Mammary epithelial cell (primary cell): ENCODE data around the gene CLEC3B.

Experiments
- EZH2 ChIP-seq: IDR thresholded peaks from 2 replicates; pipeline ENCODE4 v1.6.1; 2012; ENCODE audit warnings: low read length, inconsistent platforms, borderline replicate concordance
- TF ChIP-seq, protein P1 (sequence below), 2 donors: IDR thresholded peaks in 1 of 2; conservative IDR thresholded peaks in 1 of 2; 2 replicates each; pipeline ENCODE4 v1.5.1; 2011 to 2012; ENCODE audit warnings: inconsistent platforms in 2 of 2, low read length in 2 of 2, mild to moderate bottlenecking in 2 of 2, control low read depth in 1 of 2, low read depth in 1 of 2; ENCODE audit not compliant: insufficient read depth in 1 of 2; ENCODE audit errors: extremely low read depth in 1 of 2

DNA sequence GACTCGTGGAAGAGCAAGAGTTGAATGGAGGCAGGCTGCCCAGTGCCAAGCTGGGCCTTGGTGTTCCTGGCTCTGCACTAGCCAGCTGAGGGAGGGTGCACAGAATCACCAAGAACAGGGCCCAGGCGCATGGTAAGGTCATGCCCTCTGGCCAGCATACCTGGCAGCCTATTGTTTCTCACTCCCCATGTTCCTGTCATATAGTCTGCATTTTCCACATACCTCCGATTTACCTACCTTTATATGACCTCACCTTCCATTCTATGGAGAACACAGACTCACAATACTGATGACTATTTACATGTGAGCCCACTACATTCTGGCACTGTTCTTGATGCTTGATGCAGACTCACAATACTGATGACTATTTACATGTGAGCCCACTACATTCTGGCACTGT is 5.4 kb downstream of the CLEC3B start:
- TF ChIP-seq, protein P1, sequence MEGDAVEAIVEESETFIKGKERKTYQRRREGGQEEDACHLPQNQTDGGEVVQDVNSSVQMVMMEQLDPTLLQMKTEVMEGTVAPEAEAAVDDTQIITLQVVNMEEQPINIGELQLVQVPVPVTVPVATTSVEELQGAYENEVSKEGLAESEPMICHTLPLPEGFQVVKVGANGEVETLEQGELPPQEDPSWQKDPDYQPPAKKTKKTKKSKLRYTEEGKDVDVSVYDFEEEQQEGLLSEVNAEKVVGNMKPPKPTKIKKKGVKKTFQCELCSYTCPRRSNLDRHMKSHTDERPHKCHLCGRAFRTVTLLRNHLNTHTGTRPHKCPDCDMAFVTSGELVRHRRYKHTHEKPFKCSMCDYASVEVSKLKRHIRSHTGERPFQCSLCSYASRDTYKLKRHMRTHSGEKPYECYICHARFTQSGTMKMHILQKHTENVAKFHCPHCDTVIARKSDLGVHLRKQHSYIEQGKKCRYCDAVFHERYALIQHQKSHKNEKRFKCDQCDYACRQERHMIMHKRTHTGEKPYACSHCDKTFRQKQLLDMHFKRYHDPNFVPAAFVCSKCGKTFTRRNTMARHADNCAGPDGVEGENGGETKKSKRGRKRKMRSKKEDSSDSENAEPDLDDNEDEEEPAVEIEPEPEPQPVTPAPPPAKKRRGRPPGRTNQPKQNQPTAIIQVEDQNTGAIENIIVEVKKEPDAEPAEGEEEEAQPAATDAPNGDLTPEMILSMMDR (conservative IDR thresholded peaks at IDR 0.05 in 1 of 2, IDR thresholded peaks at IDR 0.05 in 1 of 2; ENCODE audit: extremely low read depth in 1 of 2, insufficient read depth in 1 of 2, low read depth in 1 of 2, low read length in 2 of 2), result no peak
- no peak for TF ChIP-seq EZH2
